DMS 273 treated with DMSO at 0.1 percent for 48 hours (cell line): ENCODE results near the gene HNRNPA1L2.
"Not testable (repeated sequence)": the region's sequence is repeated elsewhere in the genome, so short reads cannot be mapped to it uniquely, and the experiment has no call there.

ENCODE experiments used
- DNase-seq: peaks from one replicate; lab custom pipeline; 2025; lab: John Stamatoyannopoulos, UW

HNRNPA1L2 gene

DNA sequence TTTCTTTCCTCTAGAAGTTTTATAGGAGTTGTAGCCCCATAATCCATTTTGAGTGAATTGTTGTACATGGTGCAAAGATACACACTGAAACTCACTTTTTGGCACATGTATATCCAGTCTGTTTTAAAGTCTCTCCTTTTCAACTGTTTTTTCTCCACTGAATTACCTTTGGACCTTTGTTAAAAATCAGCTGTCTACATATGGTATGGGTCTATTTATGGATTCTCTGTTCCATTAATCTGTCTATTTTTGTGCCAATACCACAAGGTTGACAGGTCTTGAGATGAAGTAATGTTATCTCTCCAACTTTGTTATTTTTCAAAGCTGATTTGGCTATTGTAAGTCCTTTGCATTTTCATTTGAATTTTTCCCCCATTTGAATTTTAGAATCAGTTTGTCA, 4.7 kb downstream of the HNRNPA1L2 start:
- no peak for DNase-seq

DNA sequence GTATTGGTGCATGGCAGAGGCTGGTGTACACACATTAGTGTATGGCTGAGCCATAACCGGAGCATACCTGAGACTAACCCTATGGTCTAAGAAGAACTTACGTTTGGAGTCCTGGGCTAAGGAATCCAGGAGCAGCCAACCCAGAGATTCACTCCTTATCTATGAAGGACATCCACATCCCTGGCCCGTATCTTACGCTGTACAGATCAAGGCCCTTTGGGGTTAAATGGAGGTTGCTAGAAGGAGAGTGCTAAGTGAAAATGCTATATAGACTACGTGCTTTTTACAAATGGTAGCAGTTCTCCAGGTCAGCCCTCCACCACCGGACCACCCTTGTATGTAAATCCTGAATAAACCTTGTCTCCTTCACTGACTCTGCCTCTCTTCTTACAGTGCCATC, 8.5 kb downstream of the HNRNPA1L2 start:
- no peak for DNase-seq

DNA sequence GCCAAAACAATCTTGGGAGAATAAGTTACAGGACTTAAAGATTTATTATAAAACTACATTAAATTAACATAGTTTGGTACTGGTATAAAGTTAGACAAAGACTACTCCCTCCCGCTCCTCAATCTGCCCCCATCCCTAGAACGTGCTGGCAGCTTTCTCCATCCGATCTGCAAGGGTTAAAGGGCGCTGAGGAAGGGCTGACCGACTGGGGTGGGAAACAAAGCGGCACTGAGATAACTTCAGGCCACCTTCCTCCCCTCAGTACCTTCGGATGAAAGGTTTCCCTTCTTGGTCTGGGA, 9.6 kb downstream of the HNRNPA1L2 start:
- no peak for DNase-seq

DNA sequence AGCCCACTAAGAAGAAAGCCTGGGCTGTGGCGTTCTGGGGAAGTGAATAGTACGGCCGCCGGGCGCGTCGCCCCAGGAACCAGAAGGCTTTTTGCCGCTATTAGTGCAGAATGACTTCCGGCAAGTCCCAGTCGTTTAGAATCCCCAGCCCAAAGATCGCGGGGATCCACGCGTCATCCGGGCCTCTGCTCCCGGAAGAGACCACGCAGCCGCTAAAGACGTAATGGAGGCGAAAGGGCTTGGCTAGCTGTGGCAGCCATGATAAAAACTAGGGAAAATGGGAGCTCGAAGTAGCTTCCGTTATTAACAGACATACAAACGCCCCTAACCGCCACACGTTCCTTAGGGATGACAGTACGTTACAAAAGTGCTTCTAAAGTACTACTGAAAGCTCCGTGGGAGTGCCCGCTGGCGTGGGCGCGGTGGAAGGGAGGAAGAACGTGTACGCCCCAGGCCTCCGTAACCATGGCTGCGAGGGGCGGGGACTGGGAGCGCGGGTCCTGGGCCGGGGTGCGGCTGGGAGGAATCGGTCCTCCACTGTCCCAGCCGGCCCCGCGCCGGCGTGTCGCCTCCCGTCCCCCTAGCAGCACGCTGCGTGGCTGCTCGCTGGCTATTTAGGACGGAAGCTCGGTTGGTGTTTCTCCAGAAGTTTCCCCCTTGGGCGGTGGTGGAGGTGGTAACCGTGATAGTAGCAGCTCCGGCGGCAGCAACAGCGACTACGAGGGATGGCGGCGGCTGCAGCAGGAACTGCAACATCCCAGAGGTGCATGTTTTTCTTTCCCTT, 10.2 kb downstream of the HNRNPA1L2 start, which contains the start of gene SUGT1:
SUGT1 (plus strand) TSS at position 641 of the 784 bp plus-strand sequence; CDS start at position 726, 85 bp downstream.
- peak; percentile 91 for DNase-seq

DNA sequence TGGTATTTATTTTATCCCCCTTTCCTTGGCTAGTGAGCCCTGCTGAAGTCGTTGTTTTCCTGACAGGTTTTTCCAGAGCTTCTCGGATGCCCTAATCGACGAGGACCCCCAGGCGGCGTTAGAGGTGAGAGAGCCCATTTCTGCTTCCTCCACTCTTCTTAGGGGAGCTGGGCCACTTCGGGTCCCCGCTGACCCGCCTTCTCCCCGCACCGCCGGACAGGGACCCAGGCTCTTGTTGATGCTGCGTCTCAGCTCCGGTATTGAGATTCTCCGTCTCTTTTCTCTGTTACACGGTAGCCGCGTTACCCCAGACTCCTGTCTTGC, 10.7 kb downstream of the HNRNPA1L2 start:
- no peak for DNase-seq

DNA sequence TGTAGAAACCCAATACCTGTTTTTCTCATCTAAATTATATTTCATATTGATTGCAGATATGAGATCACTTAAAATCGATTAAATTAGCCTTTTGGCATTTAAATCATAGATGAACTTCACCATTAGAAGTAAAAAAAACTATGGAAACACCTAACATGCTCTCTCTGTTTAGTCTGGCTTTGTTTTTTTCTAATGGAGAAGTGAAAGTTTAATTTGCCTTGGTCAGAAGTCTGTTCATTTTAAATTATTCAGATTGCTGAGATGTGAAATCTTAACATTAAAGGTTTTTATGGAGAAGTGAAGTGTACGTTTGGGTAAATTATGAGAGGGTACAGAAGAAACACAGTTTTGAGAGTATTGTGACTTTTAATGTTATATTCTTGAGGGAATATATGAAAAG, 17.1 kb downstream of the HNRNPA1L2 start:
- DNase-seq: no peak

DNA sequence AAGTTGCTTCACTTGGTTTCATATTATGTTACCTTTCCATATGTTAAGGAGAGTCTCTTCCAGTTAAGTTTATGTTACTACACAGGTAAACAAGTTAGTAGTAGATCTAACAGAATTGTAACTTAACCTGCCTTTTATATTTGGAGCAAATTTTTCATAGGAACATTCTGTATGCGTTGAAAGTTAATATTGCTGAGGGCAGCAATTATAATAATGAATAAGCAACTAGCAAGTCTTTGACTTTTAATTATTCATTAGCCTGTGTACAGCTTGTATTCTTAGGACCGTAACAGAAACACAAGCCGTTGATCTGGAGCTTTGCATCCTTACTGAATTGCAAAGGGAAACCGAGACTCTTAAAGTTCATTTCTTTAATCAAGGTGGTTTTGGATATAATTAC, 22.0 kb downstream of the HNRNPA1L2 start:
- DNase-seq: no peak

DNA sequence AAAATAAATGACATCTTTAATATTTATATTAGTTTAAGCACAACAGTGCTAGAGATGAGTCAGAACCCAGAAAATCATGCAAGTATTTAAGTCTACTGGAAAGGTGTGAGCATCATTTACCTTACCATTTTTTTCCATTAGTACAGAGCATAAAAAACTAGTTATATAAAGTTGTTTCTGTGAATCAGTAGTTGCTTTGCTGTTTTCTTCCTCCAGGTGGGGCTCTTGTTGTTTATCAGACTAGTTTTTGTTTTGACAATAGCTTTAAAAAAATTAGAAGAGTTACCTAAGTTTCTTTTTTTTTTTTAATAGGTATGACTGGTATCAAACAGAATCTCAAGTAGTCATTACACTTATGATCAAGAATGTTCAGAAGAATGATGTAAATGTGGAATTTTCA, 23.1 kb downstream of the HNRNPA1L2 start:
- DNase-seq: no peak

DNA sequence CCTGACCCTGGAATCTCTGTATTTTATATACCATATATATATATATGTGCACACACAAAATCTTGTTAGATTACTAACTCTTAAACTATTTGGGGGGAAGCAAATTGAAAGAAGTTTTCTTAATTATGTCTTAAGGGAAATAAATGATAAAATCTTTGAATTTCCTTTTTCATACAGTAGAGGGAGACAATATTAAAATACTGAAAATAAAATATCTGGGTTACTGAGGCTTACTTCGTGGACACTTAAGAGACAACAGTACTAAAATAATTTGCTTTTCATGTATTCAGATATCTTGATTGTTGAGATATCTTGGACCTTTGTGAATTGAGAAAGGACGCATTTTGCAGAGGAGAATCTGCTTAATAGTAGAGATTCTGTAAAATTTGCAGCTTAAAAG, 27.4 kb downstream of the HNRNPA1L2 start:
- DNase-seq: no peak

DNA sequence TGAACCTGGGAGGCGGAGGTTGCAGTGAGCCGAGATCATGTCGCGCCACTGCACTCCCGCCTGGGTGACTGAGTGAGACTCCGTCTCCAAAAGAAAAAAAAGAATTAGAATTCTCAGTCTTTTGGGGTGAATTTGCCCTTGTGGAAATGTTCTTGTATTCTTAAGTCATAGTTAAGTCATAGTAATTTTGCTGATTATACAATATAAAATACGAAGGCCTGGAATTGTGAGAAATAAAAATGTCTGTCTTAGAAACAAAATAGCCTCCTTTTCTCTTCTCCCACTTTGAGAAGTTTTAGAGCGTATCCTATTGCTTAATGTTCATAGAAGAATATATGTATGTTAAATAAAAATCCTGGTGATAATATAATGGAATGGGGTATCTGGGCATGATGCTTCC, 28.5 kb downstream of the HNRNPA1L2 start:
- DNase-seq: no peak

DNA sequence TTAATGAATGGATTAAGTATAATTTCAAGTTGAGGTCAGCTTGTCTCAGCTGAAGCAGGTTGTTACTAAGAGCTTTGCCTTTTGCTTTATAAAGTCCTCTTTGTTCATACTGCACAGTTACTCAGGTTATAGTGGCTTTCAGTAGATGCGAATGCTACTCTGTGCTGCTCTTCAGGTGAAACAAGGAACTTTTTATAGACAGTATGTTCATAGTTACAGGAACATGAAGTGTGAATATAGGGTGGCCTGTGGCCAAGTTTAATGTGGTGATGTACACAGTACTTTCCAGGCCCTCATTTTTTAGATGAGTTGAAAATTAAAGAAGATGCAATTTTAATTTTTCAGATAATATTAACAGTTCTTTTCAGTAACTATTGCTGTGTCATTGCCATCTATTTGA, 31.2 kb downstream of the HNRNPA1L2 start:
- no peak for DNase-seq

DNA sequence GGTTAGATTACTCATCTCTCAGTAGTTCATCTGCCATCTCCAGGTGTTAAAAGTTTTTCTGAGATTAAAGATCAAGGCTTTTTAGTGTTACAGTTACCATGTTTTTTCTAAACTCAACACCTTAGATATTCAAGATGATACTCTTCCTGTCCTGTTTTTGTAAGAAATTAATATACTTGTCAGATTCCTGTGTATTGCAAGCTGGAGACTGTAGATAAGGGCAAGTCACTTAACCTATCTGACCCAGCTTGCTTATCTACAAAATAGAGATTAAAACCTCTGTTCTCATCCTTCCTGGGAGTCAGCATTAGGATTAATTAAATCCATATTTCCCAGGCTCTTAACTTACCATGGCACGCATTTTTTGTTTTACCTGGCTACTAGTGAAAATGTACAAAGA, 35.6 kb downstream of the HNRNPA1L2 start:
- DNase-seq: no peak

DNA sequence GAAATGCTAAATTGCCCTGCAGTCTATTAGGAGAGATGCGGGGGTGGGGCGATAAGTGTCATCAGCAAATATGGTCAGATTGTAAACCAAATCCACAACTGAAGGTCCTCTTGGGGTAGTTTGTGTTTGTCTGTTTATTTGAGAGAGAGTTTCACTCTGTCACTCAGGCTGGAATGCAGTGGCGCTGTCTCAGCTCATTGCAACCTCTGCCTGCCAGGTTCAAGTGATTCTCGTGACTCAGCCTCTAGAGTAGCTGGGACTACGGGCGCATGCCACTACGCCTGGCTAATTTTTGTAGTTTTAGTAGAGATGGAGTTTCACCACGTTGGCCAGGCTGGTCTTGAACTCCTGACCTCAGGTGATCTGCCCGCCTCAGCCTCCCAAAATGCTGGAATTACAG, 43.6 kb downstream of the HNRNPA1L2 start:
- DNase-seq: not testable (repeated sequence)

DNA sequence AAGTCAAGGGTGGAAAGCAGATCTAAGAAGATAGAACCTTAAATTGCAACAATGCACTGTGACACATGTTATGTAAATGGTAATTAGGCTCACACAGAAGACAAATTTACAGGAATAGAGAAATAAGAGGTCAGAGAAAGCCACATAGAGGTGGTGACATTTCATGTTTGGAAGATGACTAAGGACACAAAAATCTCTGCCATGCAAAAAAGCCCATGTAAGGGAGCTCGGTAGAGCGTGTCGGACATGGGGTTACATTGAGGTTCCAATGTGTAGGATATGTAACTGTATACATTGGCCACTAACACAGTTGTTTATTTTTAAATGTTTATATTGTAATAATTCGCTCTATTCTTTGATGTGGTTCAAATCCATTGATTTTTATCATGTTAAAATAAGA, 44.1 kb downstream of the HNRNPA1L2 start:
- no peak for DNase-seq
